H1 (cell line): Measurements from ENCODE around the gene MNS1. TPM values are rescaled to one million over a fixed set of nuclear protein-coding genes. Genes with fewer than 3 reads are reported as not detected.

Experiments
- CTCF ChIA-PET: fragments of 300-600 bp; sonication (Branson Sonifier 250); formaldehyde crosslinking; loops from one replicate; lab custom pipeline; 2021; ENCODE audit not compliant: partially characterized antibody; lab: Charles Lee
- POLR2A ChIA-PET: fragments of 300-600 bp; sonication (Branson Sonifier 250); formaldehyde crosslinking; loops from one replicate; lab custom pipeline; 2021; ENCODE audit warnings: inconsistent platforms; ENCODE audit not compliant: partially characterized antibody; lab: Charles Lee
- DNase-seq, 2 experiments: peaks; one replicate each; pipeline versions ENCODE4 v3.0.0 to v3.0.0-alpha.2; 2010 to 2022; ENCODE audit warnings: low spot score in 2 of 2, low read depth in 1 of 2, mixed read lengths in 1 of 2
- FAIRE-seq: peaks from 2 replicates; lab custom pipeline; 2011; peaks lifted over from hg19 to GRCh38; lab: Jason Lieb, UNC
- H2AFZ ChIP-seq: 2 replicates; pipeline ENCODE4 v1.8.1; 2012; ENCODE audit warnings: low read length, inconsistent platforms
- H2AK5ac ChIP-seq: 2 replicates; pipeline ENCODE4 v1.6.1; 2013; ENCODE audit warnings: low read depth, low read length
- H2BK120ac ChIP-seq: replicated peaks from 2 replicates; pipeline ENCODE3; 2013; ENCODE audit warnings: low read depth, low read length, inconsistent platforms
- H2BK12ac ChIP-seq: 2 replicates; pipeline ENCODE4 v1.6.1; 2013; ENCODE audit warnings: low read depth, low read length
- H2BK15ac ChIP-seq: 2 replicates; pipeline ENCODE4 v1.6.1; 2013; ENCODE audit warnings: low read length
- H2BK20ac ChIP-seq: 2 replicates; pipeline ENCODE4 v1.6.1; 2013; ENCODE audit warnings: low read length
- H2BK5ac ChIP-seq: 2 replicates; pipeline ENCODE4 v1.6.1; 2013; ENCODE audit warnings: low read depth, low read length
- H3K14ac ChIP-seq: 2 replicates; pipeline ENCODE4 v1.6.1; 2013; ENCODE audit warnings: inconsistent platforms; ENCODE audit not compliant: insufficient read length
- H3K18ac ChIP-seq: 2 replicates; pipeline ENCODE4 v1.6.1; 2013; ENCODE audit warnings: low read length; ENCODE audit errors: extremely low read depth
- H3K23ac ChIP-seq: 2 replicates; pipeline ENCODE4 v1.6.1; 2013; ENCODE audit warnings: inconsistent platforms; ENCODE audit not compliant: insufficient read length
- H3K23me2 ChIP-seq: 2 replicates; pipeline ENCODE4 v1.6.1; 2013; ENCODE audit warnings: low read depth, low read length
- H3K27ac ChIP-seq: 2 replicates; pipeline ENCODE4 v1.6.1; 2011; ENCODE audit warnings: low read depth, low read length, inconsistent platforms
- H3K27me3 ChIP-seq, 4 experiments: replicated peaks in 1 of 4; 1 replicate in 1 of 4; 2 replicates in 3 of 4; pipeline versions ENCODE4 v1.6.1 to v1.8.1; 2011 to 2013; ENCODE audit warnings: low read length in 3 of 4, mild to moderate bottlenecking in 3 of 4, inconsistent platforms in 2 of 4, mixed read lengths in 2 of 4, moderate library complexity in 1 of 4; ENCODE audit not compliant: control insufficient read depth in 3 of 4, insufficient read depth in 3 of 4; ENCODE audit errors: extremely low read depth in 1 of 4
- H3K36me3 ChIP-seq, 4 experiments: 2 replicates each; pipeline versions ENCODE4 v1.6.1 to v1.8.1; 2011 to 2013; ENCODE audit warnings: mild to moderate bottlenecking in 4 of 4, low read length in 3 of 4, moderate library complexity in 2 of 4, control low read depth in 1 of 4, inconsistent platforms in 1 of 4; ENCODE audit not compliant: insufficient read depth in 4 of 4, control insufficient read depth in 2 of 4
- H3K4ac ChIP-seq: replicated peaks from 2 replicates; pipeline ENCODE3; 2013; ENCODE audit warnings: low read length, low read depth, mixed read lengths, inconsistent platforms; ENCODE audit not compliant: insufficient read length
- H3K4me1 ChIP-seq, 4 experiments: replicated peaks in 1 of 4; 1 replicate in 1 of 4; 2 replicates in 3 of 4; pipeline versions ENCODE4 v1.6.1 to v1.8.1; 2011 to 2013; ENCODE audit warnings: low read length in 3 of 4, inconsistent platforms in 2 of 4, mixed read lengths in 1 of 4; ENCODE audit not compliant: insufficient read depth in 4 of 4, control insufficient read depth in 3 of 4
- H3K4me2 ChIP-seq, 2 experiments: 2 replicates each; pipeline versions ENCODE4 v1.6.1 to v1.8.1; 2011 to 2013; ENCODE audit warnings: low read depth in 2 of 2, low read length in 2 of 2, control low read depth in 1 of 2, inconsistent platforms in 1 of 2, mild to moderate bottlenecking in 1 of 2; ENCODE audit not compliant: insufficient read depth in 1 of 2
- H3K4me3 ChIP-seq, 4 experiments: fragments of 200-600, 300-600 bp in 1 of 4; sonication (generic), shearing (Covaris generic), sonication (Bioruptor Twin) in 1 of 4; 2 replicates each; pipeline versions ENCODE4 v1.5.1 to v1.8.1; 2011 to 2016; ENCODE audit warnings: low read length in 4 of 4, low read depth in 3 of 4, control low read depth in 2 of 4, inconsistent platforms in 2 of 4, mild to moderate bottlenecking in 2 of 4, mixed read lengths in 1 of 4, moderate library complexity in 1 of 4; ENCODE audit not compliant: insufficient read depth in 2 of 4; ENCODE audit errors: extremely low read depth in 1 of 4
- H3K56ac ChIP-seq: replicated peaks from 2 replicates; pipeline ENCODE3; 2013; ENCODE audit warnings: low read depth, mild to moderate bottlenecking, mixed read lengths, low read length, inconsistent platforms; ENCODE audit not compliant: insufficient read length
- H3K79me1 ChIP-seq: 2 replicates; pipeline ENCODE4 v1.6.1; 2013; ENCODE audit warnings: low read depth, low read length, control low read depth
- H3K79me2 ChIP-seq, 2 experiments: 2 replicates each; pipeline versions ENCODE4 v1.6.1 to v1.8.1; 2012 to 2013; ENCODE audit warnings: low read length in 2 of 2, mild to moderate bottlenecking in 2 of 2, inconsistent platforms in 1 of 2; ENCODE audit not compliant: insufficient read depth in 2 of 2, control insufficient read depth in 1 of 2
- H3K9ac ChIP-seq, 4 experiments: replicated peaks in 1 of 4; 1 replicate in 1 of 4; 2 replicates in 3 of 4; pipeline versions ENCODE4 v1.6.1 to v1.8.1; 2011 to 2013; ENCODE audit warnings: low read depth in 3 of 4, low read length in 3 of 4, control low read depth in 2 of 4, mild to moderate bottlenecking in 2 of 4, moderate library complexity in 2 of 4, inconsistent platforms in 1 of 4; ENCODE audit errors: extremely low read depth in 1 of 4
- H3K9me3 ChIP-seq, 2 experiments: 2 replicates each; pipeline versions ENCODE4 v1.6.1 to v1.8.1; 2012 to 2013; ENCODE audit warnings: mild to moderate bottlenecking in 2 of 2, moderate library complexity in 2 of 2, control low read depth in 1 of 2, inconsistent platforms in 1 of 2, low read depth in 1 of 2, low read length in 1 of 2, mixed read lengths in 1 of 2; ENCODE audit not compliant: insufficient read depth in 2 of 2
- H4K20me1 ChIP-seq, 2 experiments: replicated peaks in 1 of 2; 2 replicates each; pipeline versions ENCODE3 to v1.8.1; 2011 to 2013; ENCODE audit warnings: inconsistent platforms in 2 of 2, low read length in 2 of 2, mild to moderate bottlenecking in 1 of 2; ENCODE audit not compliant: insufficient read depth in 2 of 2, control insufficient read depth in 1 of 2
- H4K5ac ChIP-seq: 2 replicates; pipeline ENCODE4 v1.6.1; 2013; ENCODE audit warnings: low read length, low read depth, mixed read lengths, inconsistent platforms; ENCODE audit not compliant: insufficient read length
- H4K8ac ChIP-seq: 2 replicates; pipeline ENCODE4 v1.8.0; 2013; ENCODE audit warnings: mild to moderate bottlenecking, moderate library complexity, low read length, inconsistent platforms; ENCODE audit not compliant: insufficient read depth; ENCODE audit errors: extremely low read depth
- H4K91ac ChIP-seq: replicated peaks from 2 replicates; pipeline ENCODE3; 2013; ENCODE audit warnings: low read length, mixed read lengths, inconsistent platforms; ENCODE audit not compliant: insufficient read length
- EZH2 ChIP-seq: fragments of 200-600 bp; sonication (generic); IDR thresholded peaks from 2 replicates; pipeline ENCODE4 v1.7.1; 2012; ENCODE audit warnings: low read depth, mild to moderate bottlenecking, moderate library complexity, low read length, inconsistent platforms; ENCODE audit not compliant: severe bottlenecking
- WGBS, 2 experiments: shearing (Covaris generic) in 1 of 2; methylation state at CpG; one replicate each; pipeline versions ENCODE4 v1.1.6 to v1.1.7; 2013 to 2015; ENCODE audit warnings: low lambda C conversion rate in 2 of 2, mixed read lengths in 2 of 2, inconsistent platforms in 1 of 2, low coverage in 1 of 2, missing lambda C conversion rate in 1 of 2; ENCODE audit not compliant: insufficient replicate concordance in 2 of 2, insufficient coverage in 1 of 2, insufficient read length in 1 of 2; ENCODE audit errors: extremely low coverage in 1 of 2, missing lambda C conversion rate in 1 of 2; 5-methylcytosine and 5-hydroxymethylcytosine counted together
- polyA plus RNA-seq, 7 experiments: library from polyadenylated mRNA; depleted of rRNA in 3 of 7; stranded (reverse) in 5 of 7; unstranded in 2 of 7; fragments of >200 nt in 5 of 7; fragments of 200-250 nt in 2 of 7; gene quantifications; 1 replicate in 5 of 7; 2 replicates in 1 of 7; 4 replicates in 1 of 7; pipeline versions ENCODE4 v1.2.1 to v1.2.3, GENCODE V29; 2011 to 2013; ENCODE audit warnings: missing spikeins in 2 of 7, mixed read lengths in 2 of 7
- total RNA-seq: library from RNA; stranded (reverse); fragmentation: NEBNext Ultra II Directional; extraction: Animal tissue kit (Norgen Biotek cat#: 25700); gene quantifications from 2 replicates; pipeline ENCODE4 v1.2.1, GENCODE V29; 2021

Gene MNS1
- total and polyA plus RNA-seq, 2 of the 8 experiments (the other 6 are each of a cell fraction or from before 2014, with no cell fraction given) = 0.57 TPM; not detected in 1

- no peak overlapping the region for H2BK15ac ChIP-seq
- H3K4me1 ChIP-seq = peaks cover 0 to 3% (median 1%) of the 10 kb centered on the region in 4 experiments; a peak in 2 of 7 replicates
- no peak overlapping the region for H3K9ac ChIP-seq
- no peak overlapping the region for H2AFZ ChIP-seq
- no peaks in the 10 kb centered on the region for H3K79me1 ChIP-seq
- H3K4me3 ChIP-seq = no peak overlapping the region
- H4K5ac ChIP-seq = no peak overlapping the region
- H2AK5ac ChIP-seq = no peak overlapping the region
- no peaks in the 10 kb centered on the region for H3K9me3 ChIP-seq
- TF ChIP-seq EZH2 = no peak
- no peak overlapping the region for H3K23ac ChIP-seq
- peaks cover 2% of the 10 kb centered on the region; the same call in 1 of the 2 replicates for H3K23me2 ChIP-seq
- ChIA-PET CTCF (interaction anchor here (1.4 kb wide), 1 partner anchor 23 kb away, joined by 4 read pairs; no protein-coding TSS in a partner anchor), POLR2A (no interaction called here)
- no peak overlapping the region for H3K14ac ChIP-seq
- H3K4me2 ChIP-seq = no peak overlapping the region
- H3K79me2 ChIP-seq = no peaks in the 10 kb centered on the region
- H3K27me3 ChIP-seq = peaks cover 0 to 6% (median 4%) of the 10 kb centered on the region in 4 experiments; a peak in 4 of 7 replicates
- no peak overlapping the region for H2BK20ac ChIP-seq
- WGBS, 2 experiments = 84% methylated on average over 3 of the region's 3 CpGs; no CpG with 5 or more reads in 1 of the 2 experiments
- H4K91ac ChIP-seq = no peak overlapping the region
- no peak overlapping the region for H4K8ac ChIP-seq
- no peak overlapping the region for H2BK5ac ChIP-seq
- H2BK12ac ChIP-seq = no peak overlapping the region
- no peak overlapping the region for H3K4ac ChIP-seq
- H2BK120ac ChIP-seq = no peak overlapping the region
- H3K18ac ChIP-seq = no peak overlapping the region
- FAIRE-seq (no peak), DNase-seq (no peak)
- no peak overlapping the region for H3K27ac ChIP-seq
- H3K36me3 ChIP-seq = no peaks in the 10 kb centered on the region
- no peaks in the 10 kb centered on the region for H4K20me1 ChIP-seq
- no peak overlapping the region for H3K56ac ChIP-seq
Measured at GRCh38 chr15:56467616-56468015, 2.7 kb upstream of the MNS1 start.
